GM18499 (cell line): Measurements from ENCODE around the gene AGAP4.
"Not testable (repeated sequence)": the region's sequence is repeated elsewhere in the genome, so short reads cannot be mapped to it uniquely, and the experiment has no call there.

Source experiments
- ATAC-seq: cut with Tn5 transposase; IDR thresholded peaks from one replicate; pipeline ENCODE4 v1.9.1; 2021; ENCODE audit warnings: moderate number of reproducible peaks; ENCODE audit not compliant: insufficient read depth, unreplicated experiment

The AGAP4 gene

GRCh38 chr10:45794761-45795160 lies 52.5 kb downstream of the AGAP4 start:
- not testable (repeated sequence) for ATAC-seq

GRCh38 chr10:45790694-45791426 lies 56.4 kb downstream of the AGAP4 start:
- ATAC-seq = not testable (repeated sequence)

- not testable (repeated sequence) for ATAC-seq
These were observed 57.3 kb downstream of the AGAP4 start for GRCh38 chr10:45789991-45790390.

- not testable (repeated sequence) for ATAC-seq
These were observed 60.0 kb downstream of the AGAP4 start for GRCh38 chr10:45787212-45787741.

- not testable (repeated sequence) for ATAC-seq
These were observed 61.1 kb downstream of the AGAP4 start for GRCh38 chr10:45786217-45786616.
